ENCODE data around the gene PCDHGA12. TPM values are rescaled to one million over a fixed set of nuclear protein-coding genes. Genes with fewer than 3 reads are reported as not detected.

Gene PCDHGA12
- total and polyA plus RNA-seq, 2 donors (not counting 1 experiment from before 2014, with no cell fraction given), result 0.27 to 2.8 TPM

GRCh38 chr5:141382469-141383294 is 47.6 kb upstream of the PCDHGA12 start, which contains the start of gene PCDHGA7:
Gene PCDHGA7, plus strand, starts transcription at chr5:141382742. Its CDS starts 158 bp downstream, at chr5:141382900.
- no peak for DNase-seq
- Histone ChIP-seq H3K4me2 (replicated peaks; ENCODE audit: low read depth, low read length, poor library complexity, severe bottlenecking) (peak within 1 kb of the TSS; percentile 25), H3K4me1 (ENCODE audit: control insufficient read depth in 2 of 2, insufficient read depth in 2 of 2, low read length in 2 of 2) (no peaks in the 10 kb centered on the region), H3K27me3 (replicated peaks in 1 of 4; ENCODE audit: control extremely low read depth in 1 of 4, control insufficient read depth in 3 of 4, insufficient read depth in 4 of 4, low read length in 3 of 4) (peaks cover 0 to 43% (median 28%) of the 10 kb centered on the region in 4 experiments), H4K20me1 (ENCODE audit: control insufficient read depth, insufficient read depth, low read length, poor library complexity, severe bottlenecking) (no peaks in the 10 kb centered on the region), H3K9me3 (ENCODE audit: control extremely low read depth in 1 of 3, control insufficient read depth in 2 of 3, insufficient read depth in 1 of 3, low read length in 2 of 3) (peaks cover 5 to 37% (median 25%) of the 10 kb centered on the region in 3 donors), H3K4me3 (ENCODE audit: control extremely low read depth in 1 of 5, extremely low read depth in 1 of 5, insufficient read depth in 1 of 5, low read depth in 2 of 5, low read length in 4 of 5) (peak within 1 kb of the TSS in 3 of 5 experiments; percentile 1 to 36 (median 24)), H3K9ac (ENCODE audit: low read length) (no peak within 1 kb of the TSS), H3K79me2 (ENCODE audit: control insufficient read depth, insufficient read depth, low read length) (no peaks in the 10 kb centered on the region), H2AFZ (ENCODE audit: insufficient read depth, low read depth, low read length, poor library complexity, severe bottlenecking) (no peak within 1 kb of the TSS), H3K27ac (ENCODE audit: low read length in 2 of 2) (no peak within 1 kb of the TSS), H3K36me3 (replicated peaks in 1 of 2; ENCODE audit: control extremely low read depth in 1 of 2, control insufficient read depth in 1 of 2, extremely low read depth in 1 of 2, insufficient read depth in 2 of 2, low read length in 1 of 2) (no peaks in the 10 kb centered on the region)
- H3K27me3 Mint-ChIP-seq, result peaks cover 58% of the 10 kb centered on the region
- H3K4me3 Mint-ChIP-seq, result peak within 1 kb of the TSS; percentile 81
- H3K27ac Mint-ChIP-seq, result no peak within 1 kb of the TSS
- WGBS (ENCODE audit: insufficient coverage), result 22% methylated on average over 29 of the region's 37 CpGs
- no peak for ATAC-seq (ENCODE audit: low read depth)
- no peak for TF ChIP-seq CTCF (IDR thresholded peaks at IDR 0.05)
- TF ChIP-seq EZH2 (IDR thresholded peaks at IDR 0.05; ENCODE audit: borderline replicate concordance, insufficient read depth, low read depth, low read length, poor library complexity, severe bottlenecking), result no peak
- H3K9me3 Mint-ChIP-seq (ENCODE audit: insufficient read depth), result peaks cover 7% of the 10 kb centered on the region
- ChIA-PET CTCF (no interaction called here), POLR2A (no interaction called here)
- peaks cover 3% of the 10 kb centered on the region for H3K4me1 Mint-ChIP-seq
- intact Hi-C loops (cut with micrococcal nuclease), result no loop called here

- intact Hi-C loops (cut with micrococcal nuclease), result no loop called here
- DNase-seq, result no peak
- WGBS (ENCODE audit: insufficient coverage), result 44% methylated on average over 13 of the region's 21 CpGs
- Histone ChIP-seq H3K27ac (ENCODE audit: low read length in 2 of 2) (no peak overlapping the region), H3K9me3 (ENCODE audit: control extremely low read depth in 1 of 3, control insufficient read depth in 2 of 3, insufficient read depth in 1 of 3, low read length in 2 of 3) (peaks cover 6 to 35% (median 23%) of the 10 kb centered on the region in 3 donors), H4K20me1 (ENCODE audit: control insufficient read depth, insufficient read depth, low read length, poor library complexity, severe bottlenecking) (no peaks in the 10 kb centered on the region), H3K4me1 (ENCODE audit: control insufficient read depth in 2 of 2, insufficient read depth in 2 of 2, low read length in 2 of 2) (no peaks in the 10 kb centered on the region), H3K27me3 (replicated peaks in 1 of 4; ENCODE audit: control extremely low read depth in 1 of 4, control insufficient read depth in 3 of 4, insufficient read depth in 4 of 4, low read length in 3 of 4) (peaks cover 0 to 44% (median 30%) of the 10 kb centered on the region in 4 experiments), H3K79me2 (ENCODE audit: control insufficient read depth, insufficient read depth, low read length) (no peaks in the 10 kb centered on the region), H3K4me2 (replicated peaks; ENCODE audit: low read depth, low read length, poor library complexity, severe bottlenecking) (no peak overlapping the region), H3K36me3 (replicated peaks in 1 of 2; ENCODE audit: control extremely low read depth in 1 of 2, control insufficient read depth in 1 of 2, extremely low read depth in 1 of 2, insufficient read depth in 2 of 2, low read length in 1 of 2) (no peaks in the 10 kb centered on the region), H2AFZ (ENCODE audit: insufficient read depth, low read depth, low read length, poor library complexity, severe bottlenecking) (no peak overlapping the region), H3K9ac (ENCODE audit: low read length) (no peak overlapping the region), H3K4me3 (ENCODE audit: control extremely low read depth in 1 of 5, extremely low read depth in 1 of 5, insufficient read depth in 1 of 5, low read depth in 2 of 5, low read length in 4 of 5) (no peak overlapping the region)
- POLR2A ChIA-PET, result no interaction called here
- Mint-ChIP-seq H3K9me3 (ENCODE audit: insufficient read depth) (peaks cover 7% of the 10 kb centered on the region), H3K4me1 (peaks cover 3% of the 10 kb centered on the region), H3K4me3 (peak overlapping the region; percentile 81), H3K27ac (no peak overlapping the region), H3K27me3 (peaks cover 60% of the 10 kb centered on the region)
- CTCF ChIA-PET, result no interaction called here
- no peak for TF ChIP-seq EZH2 (IDR thresholded peaks at IDR 0.05; ENCODE audit: borderline replicate concordance, insufficient read depth, low read depth, low read length, poor library complexity, severe bottlenecking)
- TF ChIP-seq CTCF (IDR thresholded peaks at IDR 0.05), result no peak
- ATAC-seq (ENCODE audit: low read depth), result no peak
Measured at GRCh38 chr5:141383345-141383744, 47.0 kb upstream of the PCDHGA12 start.

Measured in B cell (primary cell).